ENCODE measurements around the gene GYPB.
"Not testable (repeated sequence)": the region's sequence is repeated elsewhere in the genome, so short reads cannot be mapped to it uniquely, and the experiment has no call there.

Gene GYPB

GRCh38 chr4:143975527-143975926, 43.7 kb downstream of the GYPB start:
- H3K36me3 ChIP-seq (ENCODE audit: insufficient read depth, low read length); H3K9ac ChIP-seq (ENCODE audit: low read depth, low read length); H3K4me1 ChIP-seq (ENCODE audit: insufficient read depth, low read length); H3K27me3 ChIP-seq (ENCODE audit: insufficient read depth, low read length); H3K27ac ChIP-seq (ENCODE audit: low read depth, low read length); H3K9me3 ChIP-seq (ENCODE audit: insufficient read depth, low read depth, low read length); H3K4me3 ChIP-seq (ENCODE audit: low read length): not testable (repeated sequence)

DNA sequence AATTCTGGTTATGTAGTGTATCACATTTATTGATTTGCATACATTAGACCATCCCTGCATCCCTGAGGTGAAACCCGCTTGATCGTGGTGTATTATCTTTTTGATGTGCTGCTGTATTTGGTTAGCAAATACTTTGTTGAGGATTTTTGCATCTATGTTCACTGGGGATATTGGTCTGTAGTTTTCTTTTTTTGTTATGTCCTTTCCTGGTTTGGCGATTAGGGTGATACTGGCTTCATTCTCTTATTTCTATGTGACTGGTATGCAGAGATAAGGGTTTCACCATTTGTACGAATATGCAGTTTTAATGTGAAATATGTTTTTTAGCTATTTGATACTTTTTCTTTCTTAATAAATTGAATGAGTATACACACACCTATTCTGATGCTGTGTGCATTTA, 45.2 kb downstream of the GYPB start:
- H3K27ac ChIP-seq (ENCODE audit: low read depth, low read length); H3K9ac ChIP-seq (ENCODE audit: low read depth, low read length): not testable (repeated sequence)
- WGBS, result 69% methylated on average over 3 of the region's 4 CpGs

GRCh38 chr4:143961075-143961474, 58.1 kb downstream of the GYPB start:
- no peaks in the 10 kb centered on the region for H3K4me1 ChIP-seq (ENCODE audit: insufficient read depth, low read length)

More for the DNA sequence above, 45.2 kb downstream of the GYPB start:
- H3K27me3 ChIP-seq (ENCODE audit: insufficient read depth, low read length); H3K9me3 ChIP-seq (ENCODE audit: insufficient read depth, low read depth, low read length); H3K36me3 ChIP-seq (ENCODE audit: insufficient read depth, low read length); H3K4me1 ChIP-seq (ENCODE audit: insufficient read depth, low read length); H3K4me3 ChIP-seq (ENCODE audit: low read length): not testable (repeated sequence)

DNA sequence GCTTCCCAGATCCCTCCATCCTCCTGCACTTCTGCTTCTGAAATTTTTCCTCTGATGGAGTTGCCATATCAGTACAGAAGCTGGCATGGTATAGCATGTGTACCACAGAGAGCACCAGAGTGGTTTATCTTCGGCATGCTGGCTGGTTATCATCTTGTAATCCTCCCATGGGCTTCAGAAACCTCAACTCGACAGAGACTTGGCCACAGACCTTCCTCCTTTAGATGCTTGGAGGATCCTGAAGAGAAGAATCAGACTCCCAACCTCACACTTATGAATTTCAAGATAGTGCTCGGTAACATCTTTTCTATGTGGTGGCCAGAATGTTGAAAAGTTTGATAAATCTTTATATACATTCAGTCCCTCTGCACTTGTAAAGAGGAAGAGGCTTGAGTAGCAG, 63.9 kb downstream of the GYPB start:
- H3K4me3 ChIP-seq (ENCODE audit: low read length); H3K27ac ChIP-seq (ENCODE audit: low read depth, low read length); H3K27me3 ChIP-seq (ENCODE audit: insufficient read depth, low read length); H3K9me3 ChIP-seq (ENCODE audit: insufficient read depth, low read depth, low read length); H3K9ac ChIP-seq (ENCODE audit: low read depth, low read length); H3K4me1 ChIP-seq (ENCODE audit: insufficient read depth, low read length); H3K36me3 ChIP-seq (ENCODE audit: insufficient read depth, low read length): not testable (repeated sequence)
- WGBS, result 100% methylated on average over 2 of the region's 3 CpGs

More at GRCh38 chr4:143961075-143961474, 58.1 kb downstream of the GYPB start:
- Histone ChIP-seq H3K27ac (ENCODE audit: low read depth, low read length) (no peak overlapping the region), H3K4me3 (ENCODE audit: low read length) (no peak overlapping the region), H3K36me3 (ENCODE audit: insufficient read depth, low read length) (no peaks in the 10 kb centered on the region), H3K27me3 (ENCODE audit: insufficient read depth, low read length) (no peaks in the 10 kb centered on the region), H3K9me3 (ENCODE audit: insufficient read depth, low read depth, low read length) (no peaks in the 10 kb centered on the region), H3K9ac (ENCODE audit: low read depth, low read length) (no peak overlapping the region)
- WGBS, result 98% methylated on average over 4 of the region's 4 CpGs

- not testable (repeated sequence) for H3K4me3 ChIP-seq (ENCODE audit: low read length); H3K9ac ChIP-seq (ENCODE audit: low read depth, low read length); H3K27ac ChIP-seq (ENCODE audit: low read depth, low read length); H3K4me1 ChIP-seq (ENCODE audit: insufficient read depth, low read length); H3K9me3 ChIP-seq (ENCODE audit: insufficient read depth, low read depth, low read length); H3K27me3 ChIP-seq (ENCODE audit: insufficient read depth, low read length); H3K36me3 ChIP-seq (ENCODE audit: insufficient read depth, low read length)
Measured at GRCh38 chr4:143951458-143951972, 67.7 kb downstream of the GYPB start.

- 93% methylated on average over 4 of the region's 4 CpGs for WGBS
- not testable (repeated sequence) for H3K36me3 ChIP-seq (ENCODE audit: insufficient read depth, low read length); H3K27ac ChIP-seq (ENCODE audit: low read depth, low read length); H3K27me3 ChIP-seq (ENCODE audit: insufficient read depth, low read length); H3K9ac ChIP-seq (ENCODE audit: low read depth, low read length); H3K4me1 ChIP-seq (ENCODE audit: insufficient read depth, low read length); H3K9me3 ChIP-seq (ENCODE audit: insufficient read depth, low read depth, low read length); H3K4me3 ChIP-seq (ENCODE audit: low read length)
Measured at GRCh38 chr4:143950967-143951366, 68.2 kb downstream of the GYPB start.

DNA sequence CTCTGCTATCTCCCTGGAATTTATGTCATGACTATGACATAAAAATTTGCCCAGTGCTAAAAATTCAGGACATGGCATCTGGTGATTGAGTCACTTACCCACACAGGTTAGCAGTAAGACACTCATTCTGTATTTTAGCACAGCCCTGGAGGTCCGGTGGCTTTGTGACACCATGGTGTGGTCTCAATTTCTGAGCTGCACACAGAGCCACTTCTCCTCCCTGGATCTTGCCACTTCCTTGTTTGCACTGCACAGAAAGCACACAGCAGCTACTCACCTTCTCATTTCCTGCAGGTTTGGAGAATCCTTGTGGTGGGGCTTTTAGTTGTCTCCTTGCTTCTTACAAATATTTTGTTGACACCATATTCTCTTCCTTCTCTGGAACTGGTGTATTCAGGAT, 69.0 kb downstream of the GYPB start:
- not testable (repeated sequence) for H3K4me1 ChIP-seq (ENCODE audit: insufficient read depth, low read length); H3K27ac ChIP-seq (ENCODE audit: low read depth, low read length); H3K4me3 ChIP-seq (ENCODE audit: low read length); H3K36me3 ChIP-seq (ENCODE audit: insufficient read depth, low read length); H3K9ac ChIP-seq (ENCODE audit: low read depth, low read length); H3K9me3 ChIP-seq (ENCODE audit: insufficient read depth, low read depth, low read length); H3K27me3 ChIP-seq (ENCODE audit: insufficient read depth, low read length)
- WGBS, result 60% methylated on average over 1 of the region's 1 CpG

GRCh38 chr4:143947493-143947892, 71.7 kb downstream of the GYPB start:
- H3K36me3 ChIP-seq (ENCODE audit: insufficient read depth, low read length); H3K27me3 ChIP-seq (ENCODE audit: insufficient read depth, low read length); H3K4me3 ChIP-seq (ENCODE audit: low read length); H3K4me1 ChIP-seq (ENCODE audit: insufficient read depth, low read length); H3K9me3 ChIP-seq (ENCODE audit: insufficient read depth, low read depth, low read length); H3K9ac ChIP-seq (ENCODE audit: low read depth, low read length); H3K27ac ChIP-seq (ENCODE audit: low read depth, low read length): not testable (repeated sequence)
- WGBS, result 78% methylated on average over 1 of the region's 1 CpG

All from HUES64 (cell line).